Psoas muscle (tissue), 8 donors: ENCODE measurements around the gene UFD1. TPM values are rescaled to one million over a fixed set of nuclear protein-coding genes. Genes with fewer than 3 reads are reported as not detected.

Experiments used
- ATAC-seq, 4 donors: fragments of 200-7000 bp; cut with Tn5 transposase; one replicate each; pipeline ENCODE4 v1.9.1; 2020; ENCODE audit warnings: moderate library complexity in 3 of 4, mild to moderate bottlenecking in 2 of 4
- DNase-seq, 2 donors: peaks; one replicate each; pipeline ENCODE4 v3.0.0-alpha.2; 2020
- H3K27ac ChIP-seq: fragments of 200-600 bp; one replicate; pipeline ENCODE4 v1.8.0; 2022
- H3K27me3 ChIP-seq, 3 donors: fragments of 200-600 bp in 1 of 3; one replicate each; pipeline versions ENCODE4 v1.6.1 to v1.8.0; 2013 to 2022; ENCODE audit warnings: low read length in 2 of 3, mild to moderate bottlenecking in 2 of 3, moderate library complexity in 1 of 3; ENCODE audit not compliant: insufficient read depth in 3 of 3
- H3K36me3 ChIP-seq, 2 donors: fragments of 200-600 bp in 1 of 2; one replicate each; pipeline versions ENCODE4 v1.6.1 to v1.8.0; 2013 to 2022; ENCODE audit warnings: low read depth in 1 of 2, mild to moderate bottlenecking in 1 of 2, moderate library complexity in 1 of 2; ENCODE audit not compliant: insufficient read depth in 1 of 2
- H3K4me1 ChIP-seq: fragments of 200-600 bp; one replicate; pipeline ENCODE4 v1.8.0; 2022
- H3K4me3 ChIP-seq: fragments of 200-600 bp; one replicate; pipeline ENCODE4 v1.8.0; 2022; ENCODE audit warnings: mild to moderate bottlenecking
- H3K9me3 ChIP-seq: fragments of 200-600 bp; one replicate; pipeline ENCODE4 v1.8.0; 2022
- WGBS, 3 donors: extraction: QIAGEN DNeasy Blood & Tissue Kit; methylation state at CpG; one replicate each; pipeline versions ENCODE4 v1.1.6 to v1.1.7; 2013; 5-methylcytosine and 5-hydroxymethylcytosine counted together
- intact Hi-C, 2 donors: fragments of 100-400 bp; cut with DNase I; formaldehyde crosslinking; loops; one replicate each; pipeline versions ENCODE4 v1.11.0 to v1.14.2; 2022
- polyA plus RNA-seq, 3 donors: library from polyadenylated mRNA; stranded (reverse); fragments of 200-250 nt; gene quantifications; one replicate each; pipeline ENCODE4 v1.2.3, GENCODE V29; 2013
- total RNA-seq, 4 donors: library from RNA; stranded (reverse); fragmentation: NEBNext Ultra II Directional in 2 of 4; extraction: Animal tissue kit (Norgen Biotek cat#: 25700) in 2 of 4; gene quantifications; one replicate each; pipeline versions ENCODE4 v1.2.1 to v1.2.4, GENCODE V29; 2021 to 2023
- TF ChIP-seq, protein P1 (sequence below): fragments of 200-600 bp; IDR thresholded peaks from one replicate; pipeline ENCODE4 v1.8.0; 2022; ENCODE audit warnings: antibody characterized with exemption
- donor health status: healthy with polysubstance abuse.
- donor health status: DM: no; HTN: no; CAD: no; lungs with moderate emphysema.
- donor health status: Bipolar disorder and iron deficiency.
- donor health status: healthy.
- donor health status: DM: yes; HTN: yes; CAD: no.
- donor health status: DM: no; HTN: no; CAD: no.
- donor health status: DM: no; HTN: no; CAD: no.
- donor health status: DM: yes; HTN: yes; CAD: no.

UFD1 gene
- total and polyA plus RNA-seq, 7 donors = 44.3 to 226 (median 79.6) TPM

DNA sequence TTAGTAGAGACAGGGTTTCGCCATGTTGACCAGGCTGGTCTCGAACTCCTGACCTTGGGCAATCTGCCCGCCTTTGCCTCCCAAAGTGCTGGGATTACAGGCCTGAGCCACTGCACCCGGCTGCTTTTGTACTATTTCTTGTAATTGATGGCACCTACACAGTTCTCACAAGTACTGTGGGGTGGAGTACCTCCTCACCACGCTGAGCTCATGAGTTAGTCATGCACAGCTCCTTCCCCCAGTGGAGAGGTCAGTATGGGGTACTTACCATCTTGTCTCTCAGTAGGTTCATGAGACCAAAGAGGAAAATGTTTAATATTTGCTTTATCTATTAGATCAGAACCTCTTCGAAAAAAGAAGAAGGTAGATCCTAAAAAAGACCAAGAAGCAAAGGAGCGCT, 44.6 kb downstream of the UFD1 start:
- no peak for DNase-seq
- TF ChIP-seq, protein P1, sequence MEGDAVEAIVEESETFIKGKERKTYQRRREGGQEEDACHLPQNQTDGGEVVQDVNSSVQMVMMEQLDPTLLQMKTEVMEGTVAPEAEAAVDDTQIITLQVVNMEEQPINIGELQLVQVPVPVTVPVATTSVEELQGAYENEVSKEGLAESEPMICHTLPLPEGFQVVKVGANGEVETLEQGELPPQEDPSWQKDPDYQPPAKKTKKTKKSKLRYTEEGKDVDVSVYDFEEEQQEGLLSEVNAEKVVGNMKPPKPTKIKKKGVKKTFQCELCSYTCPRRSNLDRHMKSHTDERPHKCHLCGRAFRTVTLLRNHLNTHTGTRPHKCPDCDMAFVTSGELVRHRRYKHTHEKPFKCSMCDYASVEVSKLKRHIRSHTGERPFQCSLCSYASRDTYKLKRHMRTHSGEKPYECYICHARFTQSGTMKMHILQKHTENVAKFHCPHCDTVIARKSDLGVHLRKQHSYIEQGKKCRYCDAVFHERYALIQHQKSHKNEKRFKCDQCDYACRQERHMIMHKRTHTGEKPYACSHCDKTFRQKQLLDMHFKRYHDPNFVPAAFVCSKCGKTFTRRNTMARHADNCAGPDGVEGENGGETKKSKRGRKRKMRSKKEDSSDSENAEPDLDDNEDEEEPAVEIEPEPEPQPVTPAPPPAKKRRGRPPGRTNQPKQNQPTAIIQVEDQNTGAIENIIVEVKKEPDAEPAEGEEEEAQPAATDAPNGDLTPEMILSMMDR = no peak
- no peak for ATAC-seq
- WGBS, 3 donors = 94 to 97% (median 95%) methylated on average over 7 of the region's 7 CpGs
- no peaks in the 10 kb centered on the region for H3K27me3 ChIP-seq
- peaks cover 32% of the 10 kb centered on the region for H3K4me1 ChIP-seq
- no peak overlapping the region for H3K27ac ChIP-seq
- intact Hi-C loops = no loop called here
- no peak overlapping the region for H3K4me3 ChIP-seq
- peaks cover 7 to 40% of the 10 kb centered on the region in 2 donors for H3K36me3 ChIP-seq
- no peaks in the 10 kb centered on the region for H3K9me3 ChIP-seq

DNA sequence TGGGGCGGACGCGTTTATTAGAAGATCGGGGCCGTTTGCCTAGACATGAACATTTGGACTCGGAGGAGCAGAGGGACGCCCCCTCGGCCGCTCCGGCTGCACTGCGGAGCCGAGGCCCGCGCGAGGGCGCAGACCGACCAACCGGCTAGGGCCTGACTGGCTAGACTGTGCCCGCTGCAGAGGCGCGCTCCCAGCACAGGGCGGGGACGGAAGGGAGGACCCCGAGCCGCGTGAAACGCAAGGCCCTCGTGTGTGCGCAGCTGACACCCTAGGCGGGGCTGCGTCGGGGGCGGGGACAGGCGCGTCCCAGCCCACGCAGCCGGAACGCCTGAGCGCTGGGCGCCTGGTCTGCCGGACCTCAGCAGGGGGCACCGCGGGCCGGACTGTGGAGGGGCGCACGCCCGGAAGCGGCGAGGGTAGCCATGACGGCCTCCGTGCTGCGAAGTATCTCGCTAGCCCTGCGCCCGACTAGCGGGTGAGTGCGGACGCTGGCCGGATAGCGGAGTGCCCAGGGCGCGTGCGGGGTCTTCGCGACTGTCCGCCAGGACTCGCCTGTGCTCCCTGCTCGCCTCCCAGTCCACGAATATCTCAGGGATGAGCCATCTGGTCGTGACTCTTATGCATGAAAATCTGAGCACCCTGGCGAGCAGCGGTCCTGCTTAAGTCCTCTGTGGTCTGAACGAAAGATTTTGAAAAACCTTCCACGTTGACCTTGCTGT, 46.7 kb downstream of the UFD1 start, which contains the start of gene MRPL40:
TSS of gene MRPL40 (plus strand) at position 413 of the 719 bp plus-strand sequence. CDS start at position 423, 10 bp downstream.
- WGBS, 3 donors = 0 to 1% (median 1%) methylated on average over 63 to 74 of the region's 74 CpGs
- H3K4me3 ChIP-seq = peak within 1 kb of the TSS; percentile 97
- TF ChIP-seq, protein P1 = peak; percentile 8
- H3K36me3 ChIP-seq = peaks cover 7 to 35% of the 10 kb centered on the region in 2 donors
- H3K27me3 ChIP-seq = no peaks in the 10 kb centered on the region
- DNase-seq (peak; percentile 97 to 98), ATAC-seq (peak; percentile 91 to 96 (median 92))
- peaks cover 30% of the 10 kb centered on the region for H3K4me1 ChIP-seq
- intact Hi-C loops = loop anchor here in 1 of 2 donors (1.0 kb wide), 1 partner anchor 310 kb away; the partner anchor contains the start of gene DGCR2
- H3K9me3 ChIP-seq = no peaks in the 10 kb centered on the region
- peak within 1 kb of the TSS; percentile 96 for H3K27ac ChIP-seq

DNA sequence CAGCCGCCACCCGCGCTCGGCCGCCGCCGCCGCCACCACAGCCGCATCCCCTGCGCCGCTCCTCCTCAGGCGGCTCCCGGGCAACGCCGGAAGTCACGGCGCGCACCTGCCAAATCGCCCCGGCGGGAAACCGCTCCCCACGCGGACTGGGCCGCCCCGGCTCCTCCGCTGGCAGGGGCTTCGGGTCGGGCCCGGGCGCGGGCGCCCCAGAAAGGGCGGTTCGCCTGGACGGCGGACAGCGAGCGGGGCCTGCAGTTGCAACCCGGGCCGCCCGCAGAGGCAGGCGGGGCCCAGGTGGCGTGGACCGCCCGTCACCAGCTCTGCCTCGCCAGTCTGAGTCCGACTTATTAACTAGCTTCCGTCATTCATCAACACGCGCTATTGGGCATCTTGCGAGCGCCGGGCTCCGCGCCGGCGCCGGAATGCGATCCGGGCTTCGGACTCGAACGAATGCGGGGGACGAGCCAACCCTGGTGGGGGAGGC, 47.3 kb downstream of the UFD1 start, which contains the start of gene HIRA:
TSS of gene HIRA (minus strand) at position 85 of the 484 bp plus-strand sequence. CDS start 257 bp downstream, outside the sequence.
- Histone ChIP-seq H3K4me3 (peak within 1 kb of the TSS; percentile 97), H3K27ac (peak within 1 kb of the TSS; percentile 96), H3K27me3 (no peaks in the 10 kb centered on the region), H3K36me3 (peaks cover 7 to 30% of the 10 kb centered on the region in 2 donors), H3K9me3 (no peaks in the 10 kb centered on the region), H3K4me1 (peaks cover 30% of the 10 kb centered on the region)
- TF ChIP-seq, protein P1 = no peak
- intact Hi-C loops = loop anchor here in 1 of 2 donors (1.0 kb wide), 1 partner anchor 309 kb away; the partner anchor contains the start of gene DGCR2
- WGBS, 3 donors = 0 to 1% (median 0%) methylated on average over 43 to 66 of the region's 66 CpGs
- peak; percentile 84 to 91 for DNase-seq
- ATAC-seq = peak; percentile 66 to 83 (median 72)

DNA sequence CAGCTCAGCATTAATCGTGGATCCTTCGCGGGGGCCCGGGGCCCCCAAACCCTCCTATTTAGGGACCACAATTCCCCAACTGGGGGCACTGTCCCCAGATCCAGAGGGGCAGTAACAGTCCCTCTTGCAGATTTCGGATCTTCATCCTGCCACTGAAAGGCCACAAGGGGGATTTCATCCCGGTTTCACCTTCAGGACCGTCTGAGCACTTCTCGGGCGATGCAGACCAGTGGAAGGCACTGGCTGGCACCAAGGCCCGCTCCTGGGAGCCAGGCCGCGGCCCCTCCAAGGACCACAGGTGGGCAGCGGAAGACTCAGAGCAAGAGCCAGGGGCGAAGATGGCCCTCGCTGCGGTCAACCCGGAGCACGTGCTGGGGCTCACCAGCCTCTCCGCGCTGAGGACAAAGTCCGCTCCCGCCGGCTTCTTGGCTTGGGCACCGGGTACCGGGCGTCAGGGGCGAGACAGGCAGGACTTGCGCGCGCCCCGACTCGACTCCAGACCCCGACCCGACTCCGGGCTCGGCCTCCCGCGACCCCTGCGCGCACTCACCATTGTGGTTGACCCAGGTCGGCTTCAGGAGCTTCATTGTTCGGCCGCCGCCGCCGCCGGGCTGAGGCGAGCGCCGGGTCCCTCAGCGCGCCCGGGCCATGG, 48.0 kb downstream of the UFD1 start:
- TF ChIP-seq, protein P1 = no peak
- intact Hi-C loops = no loop called here
- ATAC-seq (no peak), DNase-seq (peak; percentile 44 to 71)
- Histone ChIP-seq H3K27ac (peak overlapping the region; percentile 81), H3K36me3 (peaks cover 7 to 23% of the 10 kb centered on the region in 2 donors), H3K27me3 (no peaks in the 10 kb centered on the region), H3K9me3 (no peaks in the 10 kb centered on the region), H3K4me3 (peak overlapping the region; percentile 97), H3K4me1 (peaks cover 30% of the 10 kb centered on the region)
- WGBS, 3 donors = 0% methylated on average over 27 to 53 of the region's 53 CpGs
